Measurements from ENCODE around the gene COX7A1.

- no peak for TF ChIP-seq CTCF (IDR thresholded peaks at IDR 0.05 in 4 of 5, conservative IDR thresholded peaks at IDR 0.05 in 1 of 5)
- no peak for TF ChIP-seq POLR2A (IDR thresholded peaks at IDR 0.05)
Observed at GRCh38 chr19:36144624-36145023, 7.6 kb downstream of the COX7A1 start.
